ENCODE results near the gene ABR. TPM values are rescaled to one million over a fixed set of nuclear protein-coding genes. Genes with fewer than 3 reads are reported as not detected.

Gene ABR
- total RNA-seq, 1 experiment from 2014 or later, result 35.4 TPM

- intact Hi-C loops (cut with micrococcal nuclease), result no loop called here
- peaks cover 12% of the 10 kb centered on the region for H3K4me1 ChIP-seq (ENCODE audit: insufficient read depth, low read length)
- no peak overlapping the region for H3K9ac ChIP-seq (ENCODE audit: low read length)
- ChIA-PET CTCF (interaction anchor here (0.6 to 1.5 kb wide), 9 partner anchors 24 to 130 kb away, joined by 3 to 20 read pairs (median 9); no protein-coding TSS in a partner anchor), POLR2A (ENCODE audit: unreplicated experiment) (no interaction called here)
- no peaks in the 10 kb centered on the region for H3K9me3 ChIP-seq (ENCODE audit: low read length)
- DNase-seq (peak; percentile 79), ATAC-seq (peak; percentile 18; the same call in 1 of the 2 replicates)
- H3K27ac ChIP-seq (ENCODE audit: low read length), result no peak overlapping the region
- no peaks in the 10 kb centered on the region for H4K20me1 ChIP-seq (ENCODE audit: low read length)
- H3K79me2 ChIP-seq (ENCODE audit: low read length), result no peaks in the 10 kb centered on the region
- no peaks in the 10 kb centered on the region for H3K9me2 ChIP-seq (replicated peaks; ENCODE audit: low read length)
- no peaks in the 10 kb centered on the region for H3K27me3 ChIP-seq (ENCODE audit: low read length)
- no peak overlapping the region for H3K4me2 ChIP-seq (ENCODE audit: low read length)
- H3F3A ChIP-seq (ENCODE audit: low read length, unreplicated experiment), result no peaks in the 10 kb centered on the region
- H3K36me3 ChIP-seq (ENCODE audit: low read depth, low read length), result no peaks in the 10 kb centered on the region
- peak; percentile 58 for TF ChIP-seq CTCF (conservative IDR thresholded peaks at IDR 0.05; ENCODE audit: low read depth, low read length)
- no peak for TF ChIP-seq EZH2phosphoT487 (IDR thresholded peaks at IDR 0.05; ENCODE audit: borderline replicate concordance, low read length)
- no peak overlapping the region for H3K4me3 ChIP-seq (ENCODE audit: low read length)
- BruUV-seq (replicated peaks), result no TSS peak
- H2AFZ ChIP-seq (ENCODE audit: low read length), result no peak overlapping the region
Observed at GRCh38 chr17:1058423-1059130, 121.2 kb downstream of the ABR start.

GRCh38 chr17:1056761-1057160, 123.0 kb downstream of the ABR start:
- TF ChIP-seq CTCF (conservative IDR thresholded peaks at IDR 0.05; ENCODE audit: low read depth, low read length), result no peak
- TF ChIP-seq EZH2phosphoT487 (IDR thresholded peaks at IDR 0.05; ENCODE audit: borderline replicate concordance, low read length), result no peak
- no peak for TF ChIP-seq EZH2 (IDR thresholded peaks at IDR 0.05; ENCODE audit: low read length, unreplicated experiment)
- intact Hi-C loops (cut with micrococcal nuclease), result no loop called here
- Histone ChIP-seq H3K4me1 (ENCODE audit: insufficient read depth, low read length) (peaks cover 12% of the 10 kb centered on the region), H3K4me2 (ENCODE audit: low read length) (no peak overlapping the region), H3K79me2 (ENCODE audit: low read length) (no peaks in the 10 kb centered on the region), H3K9ac (ENCODE audit: low read length) (no peak overlapping the region), H3F3A (ENCODE audit: low read length, unreplicated experiment) (no peaks in the 10 kb centered on the region), H3K36me3 (ENCODE audit: low read depth, low read length) (no peaks in the 10 kb centered on the region), H3K9me3 (ENCODE audit: low read length) (no peaks in the 10 kb centered on the region), H3K4me3 (ENCODE audit: low read length) (no peak overlapping the region), H3K27me3 (ENCODE audit: low read length) (no peaks in the 10 kb centered on the region), H4K20me1 (ENCODE audit: low read length) (no peaks in the 10 kb centered on the region), H3K9me2 (replicated peaks; ENCODE audit: low read length) (no peaks in the 10 kb centered on the region), H3K27ac (ENCODE audit: low read length) (no peak overlapping the region), H2AFZ (ENCODE audit: low read length) (no peak overlapping the region)
- no TSS peak for BruUV-seq (replicated peaks)
- DNase-seq (no peak), ATAC-seq (no peak)
- CTCF ChIA-PET, result interaction anchor here (0.6 to 1.0 kb wide), 2 partner anchors 91 to 622 kb away, joined by 4 to 5 read pairs; no protein-coding TSS in a partner anchor
- POLR2A ChIA-PET (ENCODE audit: unreplicated experiment), result no interaction called here
